ENCODE results near the gene UBASH3B.

GRCh38 chr11:122782222-122782621 is 126.7 kb downstream of the UBASH3B start:
- TF ChIP-seq CTCF (IDR thresholded peaks at IDR 0.05; ENCODE audit: low read length) (no peak), EZH2 (optimal IDR thresholded peaks at IDR 0.05; ENCODE audit: low read depth, low read length) (no peak)

Data from MM.1S (cell line).